ENCODE results near the gene CALD1.

CALD1 gene

DNA sequence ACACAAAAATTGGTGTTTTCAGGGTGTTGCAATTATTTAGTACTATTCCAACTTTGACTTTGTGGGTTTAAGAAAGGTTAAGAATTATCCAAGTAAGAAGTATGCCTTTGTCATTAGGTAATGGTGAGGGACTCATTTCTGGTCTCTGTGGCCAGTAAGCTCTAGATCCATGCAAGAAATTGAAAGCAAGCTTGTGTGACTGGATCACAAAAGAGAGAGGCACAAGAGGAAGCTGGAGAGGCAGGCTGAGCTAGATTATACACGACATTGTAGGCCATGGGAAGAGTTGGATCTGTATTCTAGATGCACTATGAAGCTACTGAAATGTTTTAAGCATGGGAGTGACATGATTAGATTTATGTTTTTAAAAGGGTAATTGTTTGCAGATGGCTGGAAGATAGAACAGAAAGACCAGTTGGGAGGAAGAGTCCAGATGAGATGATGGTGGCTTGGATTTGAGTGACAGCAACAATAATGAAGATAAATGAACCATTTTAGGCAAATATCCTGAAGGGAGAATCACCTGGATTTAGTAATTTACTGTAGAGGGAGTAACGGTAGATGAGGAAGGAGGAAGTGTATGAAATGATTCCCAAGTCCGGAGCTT is 50.0 kb downstream of the CALD1 start:
- DNase-seq = no peak

DNA sequence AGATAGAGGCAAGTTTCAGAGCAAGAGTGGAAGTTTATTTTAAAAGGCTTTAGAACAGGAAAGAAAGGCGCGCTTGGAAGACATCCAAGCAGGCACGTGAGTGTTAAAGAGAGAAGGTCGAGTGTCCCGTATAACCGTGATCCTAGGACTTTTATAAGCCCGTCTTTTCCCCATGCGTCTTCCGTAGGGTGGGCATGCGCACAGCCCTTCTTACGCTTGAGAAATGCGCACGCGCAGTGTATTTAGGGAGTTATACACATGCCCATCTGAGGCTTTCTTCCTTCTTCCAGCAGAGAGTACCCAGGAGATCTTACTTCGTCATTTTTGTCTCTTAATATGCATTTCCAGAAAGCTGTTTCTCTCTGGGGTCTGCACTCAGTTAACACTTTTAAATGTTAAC is 52.4 kb downstream of the CALD1 start:
- DNase-seq = no peak

DNA sequence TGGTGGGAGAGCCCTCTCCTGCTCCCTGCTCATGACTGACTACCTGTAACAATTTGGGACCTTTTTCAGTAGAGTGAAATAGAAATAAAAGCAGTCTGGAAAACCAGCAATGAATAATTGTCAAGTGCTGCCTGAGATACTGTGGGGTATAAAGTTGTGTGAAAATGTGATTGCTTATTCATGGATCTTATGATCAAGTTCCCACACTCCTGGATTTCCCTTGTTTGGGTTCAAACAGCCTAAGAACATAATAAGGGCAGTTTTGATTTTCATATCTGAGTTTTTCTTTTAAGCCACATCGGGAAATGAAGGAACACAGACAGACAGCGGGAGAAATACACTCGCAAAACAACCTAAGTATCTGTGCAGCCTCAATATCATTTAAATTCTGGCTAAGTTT is 52.9 kb downstream of the CALD1 start:
- DNase-seq = no peak

DNA sequence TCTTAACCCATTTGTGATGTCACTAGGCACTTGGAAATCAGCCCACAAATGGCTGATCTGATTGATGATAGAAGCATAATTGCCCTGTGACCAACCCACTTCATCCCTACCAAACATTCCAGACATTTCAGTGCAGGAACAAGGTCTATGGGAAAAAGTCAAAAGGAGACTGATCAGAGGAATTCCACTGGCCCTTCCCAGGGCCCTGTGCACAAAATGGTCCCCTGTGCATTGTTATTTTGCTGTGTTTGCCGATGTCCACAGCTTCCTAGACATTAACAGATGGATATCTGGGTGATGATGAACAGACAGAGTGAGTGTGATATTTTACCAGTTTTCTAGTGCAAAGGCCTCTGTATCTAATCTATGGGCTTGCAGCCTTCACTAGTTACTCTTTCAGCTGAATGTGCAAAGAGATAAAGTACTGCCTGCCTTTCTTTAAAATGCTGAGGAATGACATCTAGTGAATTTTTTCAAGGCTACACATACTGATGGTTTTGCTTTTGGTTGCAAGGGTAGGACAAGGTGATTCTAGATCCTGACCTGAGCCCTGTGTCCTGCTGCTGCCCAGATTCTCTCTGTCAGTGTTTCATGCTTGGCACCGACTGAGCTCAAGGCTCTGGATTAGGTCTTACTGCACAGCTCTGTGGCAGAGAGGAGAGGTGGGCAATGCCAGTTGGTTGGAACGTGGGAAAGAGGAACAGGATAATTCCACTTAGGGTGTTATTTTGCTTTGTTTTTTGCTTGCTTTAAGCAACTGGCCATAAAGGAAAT is 55.4 kb downstream of the CALD1 start:
- no peak for DNase-seq

DNA sequence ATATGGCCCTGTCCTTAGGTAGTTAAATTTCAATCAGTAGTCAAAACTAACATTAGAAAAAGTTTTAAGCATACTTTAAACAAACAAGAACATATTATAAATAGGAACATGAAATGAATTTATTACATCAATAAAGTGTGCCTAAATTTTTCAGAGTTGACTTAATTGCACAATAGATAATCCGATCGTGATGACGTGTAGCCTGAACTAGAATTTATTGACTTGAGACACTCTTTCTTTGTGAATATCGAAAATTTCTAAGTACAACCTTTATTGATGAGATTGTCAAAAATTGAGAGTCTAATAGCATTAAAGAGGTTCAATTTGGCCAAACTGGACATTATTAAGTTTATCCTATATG is 56.0 kb downstream of the CALD1 start:
- DNase-seq = no peak

DNA sequence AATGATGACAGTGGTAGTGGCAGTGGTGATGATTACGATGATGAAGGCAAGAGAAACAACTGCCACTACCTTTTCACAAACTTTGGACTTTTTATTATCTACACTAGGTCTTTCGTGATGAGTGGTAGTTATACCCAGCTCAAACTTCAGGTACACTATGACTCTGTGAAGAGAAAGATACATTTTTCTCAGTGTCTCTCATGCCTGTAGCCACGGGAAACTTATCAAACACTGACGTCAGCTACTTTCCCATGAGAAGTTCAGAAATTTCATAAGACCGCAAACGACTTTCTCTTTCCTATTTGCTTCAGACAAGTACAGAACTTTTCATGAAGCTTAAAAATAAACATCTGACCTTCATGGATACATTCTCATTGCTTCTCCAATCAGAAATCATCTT is 57.0 kb downstream of the CALD1 start:
- no peak for DNase-seq

DNA sequence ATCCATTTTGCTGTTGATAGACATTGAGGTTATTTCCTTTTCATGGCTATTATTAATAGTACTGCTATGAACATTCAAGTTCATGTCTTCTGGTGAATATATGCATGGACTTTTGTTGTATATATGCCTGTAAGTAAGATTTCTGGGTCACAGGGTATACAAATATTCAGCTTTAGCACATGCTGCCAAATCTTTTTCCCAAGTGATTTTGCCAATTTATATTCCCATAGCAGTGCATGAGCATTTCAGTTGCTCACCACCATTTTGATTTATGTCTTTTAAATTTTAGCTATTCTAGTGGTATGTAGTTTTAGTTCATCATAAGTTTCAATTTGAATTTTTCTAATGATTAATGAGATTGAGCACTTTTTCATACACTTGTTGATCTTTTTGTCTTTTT is 59.9 kb downstream of the CALD1 start:
- DNase-seq = no peak

DNA sequence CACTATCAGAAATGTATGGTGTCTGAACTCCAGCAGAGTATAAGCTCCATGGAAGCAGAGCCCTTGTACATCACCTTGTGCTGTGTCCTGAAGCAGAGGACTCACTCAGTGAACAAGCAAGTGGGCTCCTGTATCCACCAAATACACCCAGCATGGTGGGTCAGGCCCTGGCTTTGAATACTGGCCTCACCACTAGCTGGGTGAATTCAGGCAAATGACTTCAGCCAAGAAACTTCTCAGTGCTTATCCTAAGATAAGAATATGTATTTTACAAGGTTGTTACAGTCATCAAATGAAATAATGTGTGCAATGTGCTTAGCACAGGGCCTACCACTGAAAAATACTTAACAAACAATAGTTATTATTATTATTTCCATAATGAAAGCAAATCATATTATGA is 62.6 kb downstream of the CALD1 start:
- DNase-seq = no peak

DNA sequence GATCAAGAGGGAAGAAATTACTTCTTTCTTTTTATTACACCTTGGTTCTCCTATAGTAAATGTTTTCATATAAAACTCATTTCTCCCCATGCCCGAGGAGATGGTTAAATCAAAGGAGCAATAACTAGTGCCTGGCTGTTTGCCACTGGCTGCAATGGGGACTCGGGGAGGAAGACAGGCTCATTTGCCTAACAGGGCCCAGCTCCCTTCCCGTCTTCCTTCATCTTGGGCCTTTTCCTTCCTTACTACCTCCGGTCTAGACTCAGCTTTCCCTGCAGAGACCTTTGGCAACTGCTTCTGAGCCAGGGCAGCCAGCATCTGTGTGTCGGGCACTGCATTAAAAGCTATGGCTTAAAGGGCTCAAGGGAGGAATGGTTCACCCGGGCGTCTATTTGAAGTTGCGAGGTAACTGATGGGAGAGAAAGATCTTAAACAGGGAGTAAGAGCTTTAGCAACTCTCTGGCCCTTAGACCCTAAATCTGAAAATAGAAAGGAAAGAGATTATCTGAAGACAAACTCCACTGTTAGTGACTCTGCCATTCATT is 63.5 kb downstream of the CALD1 start:
- DNase-seq = no peak

DNA sequence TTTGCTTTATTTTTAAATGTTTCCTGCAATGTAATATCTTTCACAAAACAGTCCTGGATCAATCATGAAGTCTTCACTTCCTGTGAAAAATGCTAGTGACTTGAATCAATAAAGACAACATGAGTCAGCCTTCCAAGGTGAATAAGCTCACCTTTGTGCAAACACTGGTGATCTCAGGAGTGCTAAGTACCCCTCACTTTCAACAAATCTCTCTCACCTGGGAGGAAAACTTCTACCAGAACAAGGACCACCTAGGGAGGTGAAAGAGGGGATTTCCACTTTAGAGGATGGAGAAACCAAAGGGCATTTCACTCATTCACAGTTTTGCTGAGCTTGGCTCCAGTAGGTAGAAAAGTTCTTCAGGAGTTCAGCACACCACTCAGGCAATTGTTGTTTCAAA is 64.8 kb downstream of the CALD1 start:
- no peak for DNase-seq

DNA sequence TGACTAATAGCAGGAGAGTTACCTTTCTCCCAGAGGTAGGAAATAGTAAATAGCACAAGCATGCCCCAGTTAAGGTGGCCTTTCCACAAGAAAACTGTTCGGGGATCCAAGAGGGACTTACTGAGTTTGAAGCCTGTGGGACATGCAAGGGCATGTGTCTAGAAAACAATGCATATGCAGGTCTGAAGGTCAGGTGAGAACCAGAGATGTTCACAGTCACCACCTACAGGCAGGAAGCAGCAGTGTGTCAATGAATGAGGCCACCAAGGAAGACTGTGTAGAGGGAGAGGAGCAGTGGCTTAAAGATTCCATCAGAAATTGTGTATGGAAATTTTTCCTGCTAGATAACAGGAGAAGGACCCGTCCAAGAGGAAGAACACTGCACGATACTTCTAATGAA is 66.0 kb downstream of the CALD1 start:
- no peak for DNase-seq

DNA sequence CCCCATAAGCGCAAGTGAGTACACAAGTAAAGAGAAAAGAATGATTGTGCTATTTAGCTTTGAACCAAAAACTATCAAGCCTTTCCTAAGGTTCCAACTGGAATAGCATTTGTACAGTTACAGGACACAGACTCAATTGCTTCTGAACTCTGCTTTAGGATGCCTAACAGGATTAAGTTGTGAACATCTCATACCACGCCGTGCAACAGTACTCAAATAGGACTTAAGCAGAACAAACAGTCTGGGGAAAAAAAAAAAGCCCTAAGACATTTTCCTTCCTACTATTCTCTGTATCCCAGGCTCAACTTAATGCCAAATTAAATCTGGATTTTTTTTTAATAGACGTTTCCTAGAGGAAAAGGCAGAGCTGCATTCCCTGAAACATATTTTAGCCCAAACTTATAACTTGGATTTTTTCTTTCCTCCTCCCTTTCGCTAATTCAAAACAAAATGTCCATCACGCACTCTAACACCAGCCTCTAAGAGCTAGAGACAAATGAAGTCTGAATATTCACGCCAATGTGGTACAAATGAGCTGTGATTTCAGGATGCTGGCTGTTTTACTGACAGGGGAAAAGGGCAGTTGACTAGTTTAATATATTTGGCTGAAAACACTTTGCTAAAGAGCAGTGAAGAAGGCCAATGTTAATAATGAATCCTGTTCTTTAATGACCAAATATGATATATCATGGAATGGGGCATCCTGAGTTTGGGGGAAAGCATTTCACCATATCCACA is 68.6 kb downstream of the CALD1 start:
- DNase-seq = no peak

DNA sequence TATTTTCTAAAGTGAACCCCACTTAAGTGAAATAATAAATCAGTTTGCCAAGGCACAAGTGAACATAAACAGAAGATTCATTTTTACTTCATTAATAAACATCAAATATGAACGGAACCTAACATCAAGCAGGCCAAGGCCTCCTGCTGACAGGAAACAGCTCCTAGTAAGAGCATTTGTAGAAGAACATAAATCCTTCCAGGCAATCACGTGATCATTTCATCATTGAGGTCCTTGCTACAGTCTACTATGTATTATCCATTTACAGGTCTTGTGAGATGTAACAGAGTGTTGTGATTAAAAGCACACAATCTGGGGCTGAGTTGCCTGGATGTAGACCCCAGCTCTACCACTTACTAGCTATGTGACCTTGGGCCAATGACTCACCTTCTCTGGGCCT is 70.6 kb downstream of the CALD1 start:
- DNase-seq = no peak

DNA sequence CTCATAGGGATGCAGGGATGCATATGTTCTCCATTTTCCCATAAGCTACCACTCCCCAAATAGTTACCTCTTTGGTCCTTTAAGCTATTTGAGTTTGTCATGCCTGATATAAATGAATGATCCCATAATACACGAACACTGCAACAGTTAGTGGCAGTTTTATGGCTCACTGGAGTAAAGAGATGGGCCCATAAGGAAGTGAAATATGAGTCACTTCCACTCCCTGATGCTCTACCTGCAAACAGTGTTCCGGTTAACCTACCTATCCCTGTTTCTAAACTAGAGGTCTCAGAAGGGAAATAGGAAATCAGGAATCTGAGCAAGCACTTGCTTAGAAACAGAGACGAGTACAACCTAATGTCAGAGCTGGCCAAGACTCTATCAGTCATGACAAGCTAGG is 71.7 kb downstream of the CALD1 start:
- DNase-seq = no peak

DNA sequence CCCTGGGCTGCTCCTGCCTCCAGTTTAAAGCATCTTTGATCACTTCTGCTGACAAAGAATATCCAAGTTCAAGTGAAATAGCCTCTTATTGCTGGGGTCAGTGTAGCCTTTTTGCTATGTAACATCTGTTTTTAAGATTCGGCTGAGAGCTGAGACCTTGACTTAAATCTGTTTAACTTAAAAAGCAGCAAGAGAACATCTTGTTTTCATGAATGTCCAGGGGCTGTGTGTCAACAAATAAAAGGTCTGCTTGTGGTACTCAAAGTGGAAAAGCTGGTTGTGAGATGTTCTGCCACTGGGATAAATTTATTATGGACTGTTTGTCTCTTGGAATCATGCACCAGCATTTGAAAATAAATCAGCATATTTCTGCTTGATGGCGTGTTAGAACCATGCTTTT is 73.2 kb downstream of the CALD1 start:
- no peak for DNase-seq

DNA sequence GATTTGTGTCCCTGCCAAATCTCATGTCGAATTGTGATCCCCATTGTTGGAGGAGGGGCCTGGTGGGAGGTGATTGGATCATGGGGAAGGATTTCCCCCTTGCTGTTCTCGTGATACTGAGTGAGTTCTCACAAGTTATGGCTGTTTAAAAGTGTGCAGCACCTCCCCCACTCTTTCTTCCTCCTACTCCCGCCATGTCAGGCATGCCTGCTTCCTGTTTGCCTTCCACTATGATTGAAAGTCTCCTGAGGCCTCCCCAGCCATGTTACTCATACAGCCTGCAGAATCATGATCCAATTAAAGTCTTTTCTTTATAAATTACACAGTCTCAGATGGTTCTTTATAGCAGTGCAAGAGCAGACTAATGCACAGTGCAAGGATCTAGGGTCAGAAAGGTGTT is 75.4 kb downstream of the CALD1 start:
- DNase-seq = no peak

DNA sequence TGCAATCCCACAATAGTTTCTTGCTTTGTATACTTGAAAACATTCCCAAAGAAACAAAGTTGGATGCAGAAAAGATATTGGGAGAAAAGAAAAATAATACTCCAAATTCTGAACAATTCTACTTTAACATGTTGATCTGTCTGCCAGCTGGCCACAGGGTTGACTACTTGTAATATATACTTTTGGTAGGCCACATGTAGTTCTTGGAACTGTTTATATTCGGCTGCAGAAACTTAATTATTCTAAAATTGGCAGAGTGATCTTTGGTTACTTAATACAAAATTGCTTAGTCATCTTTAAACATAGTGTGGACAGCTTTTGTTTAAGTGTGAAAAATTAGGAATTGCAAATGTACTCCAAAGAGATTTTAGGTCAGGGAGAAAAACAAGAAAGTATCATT is 76.0 kb downstream of the CALD1 start:
- DNase-seq = no peak

DNA sequence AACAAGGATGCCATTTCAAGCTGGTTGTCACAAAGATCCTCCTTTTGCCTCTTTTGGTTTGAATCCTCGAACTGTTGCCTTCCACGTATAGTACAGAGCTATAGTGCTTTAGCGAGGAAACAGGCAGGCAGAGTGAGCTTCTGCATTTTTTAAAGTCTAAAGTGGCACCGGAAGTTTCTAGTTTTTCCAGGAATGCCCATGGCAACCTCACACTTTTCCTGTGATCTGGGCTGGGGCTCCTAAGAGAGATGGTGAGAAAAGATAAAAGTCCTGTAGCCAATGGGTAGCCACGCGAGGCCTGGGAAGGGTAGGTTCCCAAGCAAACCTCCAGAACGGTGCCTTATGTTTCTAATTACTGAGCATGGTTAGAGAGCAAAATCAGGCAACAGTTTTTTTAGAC is 76.7 kb downstream of the CALD1 start:
- no peak for DNase-seq

DNA sequence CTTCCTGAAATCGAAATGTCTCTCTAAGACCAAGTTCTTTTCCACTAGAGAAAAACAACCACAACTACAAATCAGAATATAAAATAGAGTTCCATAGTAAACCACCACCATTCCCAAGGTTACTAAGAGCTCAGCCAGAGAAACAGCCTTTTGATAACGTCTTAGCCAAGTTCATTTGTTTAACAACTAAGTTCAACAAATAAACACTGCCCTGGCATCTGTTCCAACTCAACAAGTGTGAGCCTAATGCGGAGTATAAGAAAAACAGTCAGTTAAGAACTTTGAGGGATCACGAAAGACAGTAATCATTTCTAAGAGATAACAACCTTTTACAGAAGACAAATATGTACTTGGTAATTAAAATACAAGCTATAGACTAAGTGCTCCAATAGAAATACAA is 77.3 kb downstream of the CALD1 start:
- DNase-seq = no peak

DNA sequence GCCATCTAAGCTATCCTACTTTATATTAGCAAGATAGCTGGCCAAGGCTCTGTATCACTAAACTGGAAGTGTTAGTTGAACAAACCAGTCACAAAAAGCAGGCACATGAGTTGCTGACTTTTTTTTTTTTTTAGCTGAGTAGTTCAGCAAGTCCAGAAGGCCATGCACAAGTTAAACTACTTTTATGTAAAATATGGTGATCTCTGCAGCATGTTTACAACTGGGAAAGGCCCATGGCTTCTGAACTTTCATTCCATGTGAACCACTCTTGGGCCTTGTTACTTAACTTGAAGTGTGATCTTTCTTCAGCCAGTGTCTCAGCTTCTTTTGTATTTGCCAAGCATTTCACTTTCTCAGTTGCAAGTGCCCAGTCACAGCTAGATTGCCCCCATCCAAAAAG is 78.5 kb downstream of the CALD1 start:
- no peak for DNase-seq

DNA sequence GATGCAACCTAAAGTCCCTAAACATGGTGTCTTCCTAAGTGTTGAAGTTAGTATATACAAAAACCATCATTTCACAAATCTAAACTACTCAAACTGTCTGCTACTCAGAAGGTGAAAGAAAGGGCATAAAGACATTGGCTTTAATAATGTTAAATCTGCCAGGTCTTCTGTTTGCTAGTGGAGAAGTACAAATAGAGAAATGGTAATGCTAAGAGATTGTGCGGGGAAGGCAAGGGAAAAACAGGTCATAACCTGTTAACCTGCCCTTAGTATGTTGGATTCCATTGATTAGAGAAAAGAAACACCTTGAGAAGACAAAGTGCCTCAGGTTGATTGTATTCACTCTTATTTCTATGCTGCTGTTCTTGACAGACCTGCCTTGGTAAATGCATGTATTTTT is 80.3 kb downstream of the CALD1 start:
- no peak for DNase-seq

DNA sequence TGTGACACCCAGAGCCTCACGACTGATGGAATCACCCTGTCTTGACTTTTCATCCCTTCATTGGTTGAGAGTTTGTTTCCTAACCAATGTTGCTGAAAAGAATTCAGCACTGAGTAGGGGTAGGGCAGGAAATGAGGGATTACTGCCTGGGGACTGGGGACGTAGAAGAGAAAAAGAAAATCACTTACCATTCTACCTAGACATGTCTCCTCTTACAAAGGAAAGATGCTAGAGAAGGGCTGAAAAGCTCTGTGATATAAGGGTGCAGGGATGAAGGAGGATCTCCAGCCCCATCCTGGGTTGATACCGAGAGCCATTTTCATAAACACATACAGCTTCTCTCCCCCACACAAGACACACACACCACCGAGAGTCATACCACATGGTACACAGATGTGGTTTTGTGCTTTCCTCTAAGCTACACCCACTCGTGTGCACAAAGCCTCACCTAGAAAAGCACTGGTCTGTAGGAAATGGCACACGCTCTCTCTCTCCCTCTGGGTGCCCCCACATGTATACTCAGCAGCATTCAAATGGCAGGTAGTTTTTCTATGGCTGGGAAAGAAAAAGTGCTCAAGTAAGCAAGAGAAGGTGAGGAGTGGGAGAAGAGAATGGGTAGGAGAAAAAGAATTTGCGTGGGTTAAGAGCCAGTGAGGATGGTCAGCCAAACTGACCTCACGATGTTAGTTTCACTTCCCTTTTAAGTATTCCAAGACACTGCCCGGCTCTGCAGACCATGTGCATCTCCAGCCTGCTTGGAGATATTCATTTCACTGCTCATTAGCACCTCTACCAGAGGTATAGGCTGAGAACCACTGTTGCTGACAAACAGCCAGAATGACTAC is 85.8 kb downstream of the CALD1 start:
- DNase-seq = no peak

DNA sequence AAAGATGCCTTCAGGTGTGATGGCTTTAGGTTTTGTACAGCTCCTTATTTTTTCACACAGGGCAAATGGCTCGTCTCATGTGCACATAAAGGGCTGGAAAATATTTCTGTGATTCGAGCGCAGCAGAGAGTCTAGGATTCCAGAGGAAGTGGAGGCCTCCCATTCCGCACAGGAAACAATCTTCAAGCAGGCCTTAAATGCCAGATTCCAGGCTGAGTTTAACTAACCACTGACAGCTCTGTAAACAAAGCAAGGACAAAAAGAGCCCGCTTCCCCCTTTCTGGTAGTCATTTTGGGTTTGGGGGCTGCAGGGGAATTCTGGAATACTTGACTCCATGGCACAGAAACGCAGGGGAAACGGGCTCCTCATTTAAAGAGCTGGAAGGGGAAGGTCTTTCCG is 87.2 kb downstream of the CALD1 start:
- DNase-seq = no peak
